Fibroblast of villous mesenchyme (primary cell): Measurements from ENCODE around the gene RYR2. TPM values are rescaled to one million over a fixed set of nuclear protein-coding genes. Genes with fewer than 3 reads are reported as not detected.

Experiments
- DNase-seq: peaks from one replicate; pipeline ENCODE4 v3.0.0-alpha.2; 2010; ENCODE audit warnings: low read depth
- H3K4me3 ChIP-seq: 2 replicates; pipeline ENCODE4 v1.5.1; 2011; ENCODE audit warnings: low read depth, mild to moderate bottlenecking, low read length
- CTCF ChIP-seq: IDR thresholded peaks from 2 replicates; pipeline ENCODE4 v1.5.1; 2012; ENCODE audit warnings: low read depth, mild to moderate bottlenecking, low read length; ENCODE audit not compliant: insufficient read depth
- total RNA-seq: library from RNA; depleted of rRNA; stranded (reverse); fragments of >200 nt; gene quantifications from 2 replicates; pipeline ENCODE4 v1.2.3, GENCODE V29; 2012

The RYR2 gene
- total RNA-seq, 1 donor, result not detected

- DNase-seq, result no peak
- no peak overlapping the region for H3K4me3 ChIP-seq
- TF ChIP-seq CTCF, result no peak
Measured at GRCh38 chr1:237065903-237066302, 23.9 kb downstream of the RYR2 start.

- TF ChIP-seq CTCF, result no peak
- H3K4me3 ChIP-seq, result no peak overlapping the region
- no peak for DNase-seq
Measured at GRCh38 chr1:237070519-237070918, 28.5 kb downstream of the RYR2 start.

GRCh38 chr1:237071641-237072420 is 29.8 kb downstream of the RYR2 start:
- DNase-seq, result no peak
- H3K4me3 ChIP-seq, result no peak overlapping the region
- no peak for TF ChIP-seq CTCF

GRCh38 chr1:237074371-237075117 is 32.6 kb downstream of the RYR2 start:
- no peak for TF ChIP-seq CTCF
- DNase-seq, result no peak
- H3K4me3 ChIP-seq, result no peak overlapping the region

GRCh38 chr1:237084341-237085077 is 42.5 kb downstream of the RYR2 start:
- H3K4me3 ChIP-seq, result no peak overlapping the region
- no peak for DNase-seq
- no peak for TF ChIP-seq CTCF

- no peak overlapping the region for H3K4me3 ChIP-seq
- DNase-seq, result no peak
- no peak for TF ChIP-seq CTCF
Measured at GRCh38 chr1:237091691-237092090, 49.7 kb downstream of the RYR2 start.
